Left ventricle myocardium inferior (tissue), 1 donor: Measurements from ENCODE around the gene NCAPH2. TPM values are rescaled to one million over a fixed set of nuclear protein-coding genes. Genes with fewer than 3 reads are reported as not detected.
A peak's percentile ranks its signal among the peaks of the same experiment; 100 is the strongest.

Source experiments
- DNase-seq: peaks from one replicate; pipeline ENCODE4 v3.0.0-alpha.2; 2020
- H3K27ac ChIP-seq: fragments of 200-600 bp; replicated peaks from 2 replicates; pipeline ENCODE4 v1.8.0; 2021
- H3K27me3 ChIP-seq: fragments of 200-600 bp; 2 replicates; pipeline ENCODE4 v1.8.0; 2021; ENCODE audit warnings: low read depth
- H3K36me3 ChIP-seq: fragments of 200-600 bp; 2 replicates; pipeline ENCODE4 v1.8.0; 2021
- H3K4me1 ChIP-seq: fragments of 200-600 bp; 2 replicates; pipeline ENCODE4 v1.8.0; 2021
- H3K4me3 ChIP-seq: fragments of 200-600 bp; 2 replicates; pipeline ENCODE4 v1.8.0; 2021; ENCODE audit warnings: mild to moderate bottlenecking, moderate library complexity
- H3K9me3 ChIP-seq: fragments of 200-600 bp; replicated peaks from 2 replicates; pipeline ENCODE4 v1.8.0; 2021
- intact Hi-C: fragments of 100-400 bp; cut with micrococcal nuclease; formaldehyde crosslinking; loops from one replicate; pipeline ENCODE4 v1.11.0; 2022
- total RNA-seq: library from RNA; stranded (reverse); fragmentation: NEBNext Ultra II Directional; extraction: Animal tissue kit (Norgen Biotek cat#: 25700); gene quantifications from one replicate; pipeline ENCODE4 v1.2.1, GENCODE V29; 2021
- TF ChIP-seq, protein P1 (sequence below): fragments of 200-600 bp; IDR thresholded peaks from 2 replicates; pipeline ENCODE4 v1.8.0; 2021; ENCODE audit warnings: antibody characterized with exemption, mild to moderate bottlenecking, borderline replicate concordance
- donor health status: DM: no; HTN: yes; CAD: no; lungs with severe emphysema.

The NCAPH2 gene
- total RNA-seq, 1 donor from 2014 or later = 27.7 TPM

DNA sequence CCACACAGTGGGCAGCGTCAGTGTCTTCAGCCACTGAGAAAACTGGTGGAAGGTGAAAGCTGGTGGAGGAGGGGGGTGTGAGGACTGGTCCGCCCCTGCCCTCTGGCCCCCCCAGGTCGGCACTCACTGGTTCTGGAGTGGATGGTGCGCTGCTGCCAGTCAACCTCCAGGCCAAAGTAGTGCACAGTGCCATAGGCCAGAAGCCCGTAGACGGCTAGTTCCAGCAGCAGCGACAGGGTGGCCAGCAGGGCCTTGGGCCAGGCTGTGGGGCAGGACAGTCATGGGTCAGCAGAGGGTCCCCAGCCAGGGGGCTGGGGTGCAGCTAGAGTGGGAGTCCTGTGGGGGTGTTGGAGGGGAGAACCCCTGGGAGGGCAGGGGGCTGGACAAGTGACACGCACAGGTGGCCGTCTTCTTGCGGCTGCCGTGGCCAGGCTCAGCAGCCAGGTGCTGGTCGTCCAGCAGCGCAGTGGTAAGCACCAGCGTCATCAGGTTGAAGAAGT lies 2.7 kb upstream of the NCAPH2 start:
- no peak for DNase-seq
- Histone ChIP-seq H3K36me3 (peaks cover 34% of the 10 kb centered on the region), H3K27me3 (no peaks in the 10 kb centered on the region), H3K4me3 (no peak overlapping the region), H3K4me1 (peaks cover 34% of the 10 kb centered on the region), H3K9me3 (no peaks in the 10 kb centered on the region), H3K27ac (no peak overlapping the region)
- intact Hi-C loops = no loop called here
- TF ChIP-seq, protein P1, sequence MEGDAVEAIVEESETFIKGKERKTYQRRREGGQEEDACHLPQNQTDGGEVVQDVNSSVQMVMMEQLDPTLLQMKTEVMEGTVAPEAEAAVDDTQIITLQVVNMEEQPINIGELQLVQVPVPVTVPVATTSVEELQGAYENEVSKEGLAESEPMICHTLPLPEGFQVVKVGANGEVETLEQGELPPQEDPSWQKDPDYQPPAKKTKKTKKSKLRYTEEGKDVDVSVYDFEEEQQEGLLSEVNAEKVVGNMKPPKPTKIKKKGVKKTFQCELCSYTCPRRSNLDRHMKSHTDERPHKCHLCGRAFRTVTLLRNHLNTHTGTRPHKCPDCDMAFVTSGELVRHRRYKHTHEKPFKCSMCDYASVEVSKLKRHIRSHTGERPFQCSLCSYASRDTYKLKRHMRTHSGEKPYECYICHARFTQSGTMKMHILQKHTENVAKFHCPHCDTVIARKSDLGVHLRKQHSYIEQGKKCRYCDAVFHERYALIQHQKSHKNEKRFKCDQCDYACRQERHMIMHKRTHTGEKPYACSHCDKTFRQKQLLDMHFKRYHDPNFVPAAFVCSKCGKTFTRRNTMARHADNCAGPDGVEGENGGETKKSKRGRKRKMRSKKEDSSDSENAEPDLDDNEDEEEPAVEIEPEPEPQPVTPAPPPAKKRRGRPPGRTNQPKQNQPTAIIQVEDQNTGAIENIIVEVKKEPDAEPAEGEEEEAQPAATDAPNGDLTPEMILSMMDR = no peak

DNA sequence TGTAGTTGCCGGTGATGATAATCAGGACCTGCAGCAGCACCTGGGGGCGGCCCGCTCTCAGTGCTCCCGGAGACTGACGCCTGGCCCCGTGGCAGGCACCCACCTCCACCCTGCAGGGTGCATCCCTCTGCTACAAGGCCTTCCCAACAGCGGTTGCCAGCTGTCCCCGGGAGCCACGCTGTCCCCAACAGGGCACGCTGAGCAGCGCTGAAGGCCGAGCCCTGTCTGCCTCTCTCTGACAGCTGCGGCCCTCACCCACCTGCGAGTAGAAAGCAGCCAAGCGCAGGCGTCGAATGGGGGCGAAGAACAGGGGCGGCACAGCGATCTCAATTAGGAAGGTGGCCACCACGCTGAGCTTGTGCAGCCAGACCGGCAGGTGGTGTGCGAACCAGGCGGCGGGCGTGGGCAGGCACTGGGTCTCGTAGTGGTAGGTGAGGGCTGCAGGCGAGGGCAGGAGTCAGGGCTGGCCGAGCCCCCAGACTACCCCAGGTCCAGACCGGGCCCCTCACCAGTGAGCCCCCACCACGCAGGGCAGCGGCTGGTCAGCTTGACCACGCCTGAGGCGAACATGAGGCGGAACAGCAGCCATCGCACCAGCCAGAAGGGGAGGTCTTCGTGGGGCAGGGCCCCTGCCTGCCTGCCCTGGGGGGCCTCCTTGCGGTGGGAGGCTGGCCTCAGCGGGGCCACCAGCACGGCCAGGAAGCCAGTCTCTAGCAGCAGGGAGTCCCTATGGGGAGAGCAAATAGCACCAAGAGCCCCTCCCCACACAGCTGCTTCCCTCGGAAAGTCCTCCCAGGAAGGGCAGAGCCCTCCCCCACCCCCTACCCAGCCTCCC lies 2.0 kb upstream of the NCAPH2 start:
- DNase-seq = no peak
- Histone ChIP-seq H3K27me3 (no peaks in the 10 kb centered on the region), H3K9me3 (no peaks in the 10 kb centered on the region), H3K36me3 (peaks cover 34% of the 10 kb centered on the region), H3K27ac (no peak overlapping the region), H3K4me3 (peak overlapping the region; percentile 99), H3K4me1 (peaks cover 34% of the 10 kb centered on the region)
- TF ChIP-seq, protein P1 = no peak
- intact Hi-C loops = no loop called here

DNA sequence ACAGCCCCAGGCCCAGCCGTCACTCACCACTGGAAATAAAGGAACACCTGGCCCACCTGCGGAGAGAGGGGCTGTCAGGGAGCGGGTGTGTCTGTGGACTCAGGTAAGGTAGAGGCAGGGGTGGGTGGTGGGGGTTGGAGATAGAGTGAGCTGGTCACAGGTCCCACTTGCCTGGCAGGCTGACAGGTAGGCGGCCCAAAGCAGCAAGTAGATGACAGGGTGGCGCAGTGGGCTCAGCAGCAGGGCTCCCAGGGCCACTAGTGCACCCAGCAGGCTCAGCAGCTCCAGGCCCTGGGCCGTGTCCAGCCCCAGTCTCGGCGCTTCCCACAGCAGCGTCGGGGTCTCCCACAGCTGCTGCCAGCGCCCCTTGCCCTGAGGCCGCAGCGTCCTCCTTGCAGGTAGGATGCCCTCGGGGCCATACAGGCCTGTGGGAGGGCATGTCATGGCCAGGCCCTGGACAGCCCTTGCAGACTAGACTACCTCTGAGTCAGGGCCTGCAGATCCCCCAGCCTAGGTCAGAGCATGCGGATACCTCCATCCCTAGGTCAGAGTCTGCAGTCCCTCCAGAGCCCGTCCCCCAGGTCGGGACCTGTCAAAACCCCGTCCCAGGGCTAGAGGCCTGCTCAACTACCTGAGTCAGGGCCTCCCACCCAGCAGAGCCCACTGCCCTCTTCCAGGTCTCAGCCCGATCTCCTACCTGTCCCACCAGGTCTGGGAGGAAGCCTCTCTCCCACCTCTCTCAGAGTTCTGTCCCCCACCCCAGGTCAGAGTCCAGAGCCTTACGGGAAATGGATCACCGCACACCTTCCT lies 1.2 kb upstream of the NCAPH2 start:
- H3K4me1 ChIP-seq = peaks cover 34% of the 10 kb centered on the region
- peak overlapping the region; percentile 99 for H3K4me3 ChIP-seq
- no peaks in the 10 kb centered on the region for H3K9me3 ChIP-seq
- intact Hi-C loops = no loop called here
- peaks cover 34% of the 10 kb centered on the region for H3K36me3 ChIP-seq
- peak overlapping the region; percentile 94 for H3K27ac ChIP-seq
- no peaks in the 10 kb centered on the region for H3K27me3 ChIP-seq
- no peak for DNase-seq
- TF ChIP-seq, protein P1 = no peak

DNA sequence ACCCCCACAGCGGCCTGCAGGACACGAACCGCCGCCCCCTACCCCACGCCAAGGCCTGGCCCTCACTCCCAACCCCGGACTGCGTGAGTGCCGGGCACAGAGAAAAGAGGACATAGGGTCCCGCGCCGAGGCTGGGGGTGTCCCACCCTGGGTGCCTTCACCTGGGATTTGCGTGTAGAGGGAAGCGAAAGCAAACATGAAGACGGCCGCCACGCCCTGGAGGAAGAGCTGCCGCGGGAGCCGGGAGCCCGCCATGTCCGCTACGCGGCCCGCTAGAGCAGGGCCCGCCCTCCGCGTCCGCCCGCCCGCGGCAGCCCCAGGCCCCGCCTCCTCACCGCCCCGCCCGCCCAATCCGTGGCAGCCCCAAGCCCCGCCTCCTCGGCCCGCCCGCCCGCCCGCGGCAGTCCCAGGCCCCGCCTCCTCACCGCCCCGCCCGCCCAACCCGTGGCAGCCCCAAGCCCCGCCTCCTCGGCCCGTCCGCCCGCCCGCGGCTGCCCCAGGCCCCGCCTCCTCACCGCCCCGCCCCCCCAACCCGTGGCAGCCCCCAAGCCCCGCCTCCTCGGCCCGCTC lies 518 bp upstream of the NCAPH2 start, which contains the start of gene LMF2:
Gene LMF2, minus strand, starts transcription at position 282 of the 570 bp plus-strand sequence. Its CDS starts 27 bp downstream, at position 255.
- intact Hi-C loops = no loop called here
- TF ChIP-seq, protein P1 = no peak
- peak within 1 kb of the TSS; percentile 99 for H3K4me3 ChIP-seq
- no peaks in the 10 kb centered on the region for H3K27me3 ChIP-seq
- peak within 1 kb of the TSS; percentile 94 for H3K27ac ChIP-seq
- peaks cover 34% of the 10 kb centered on the region for H3K4me1 ChIP-seq
- peaks cover 30% of the 10 kb centered on the region for H3K36me3 ChIP-seq
- peak; percentile 90 for DNase-seq
- no peaks in the 10 kb centered on the region for H3K9me3 ChIP-seq

DNA sequence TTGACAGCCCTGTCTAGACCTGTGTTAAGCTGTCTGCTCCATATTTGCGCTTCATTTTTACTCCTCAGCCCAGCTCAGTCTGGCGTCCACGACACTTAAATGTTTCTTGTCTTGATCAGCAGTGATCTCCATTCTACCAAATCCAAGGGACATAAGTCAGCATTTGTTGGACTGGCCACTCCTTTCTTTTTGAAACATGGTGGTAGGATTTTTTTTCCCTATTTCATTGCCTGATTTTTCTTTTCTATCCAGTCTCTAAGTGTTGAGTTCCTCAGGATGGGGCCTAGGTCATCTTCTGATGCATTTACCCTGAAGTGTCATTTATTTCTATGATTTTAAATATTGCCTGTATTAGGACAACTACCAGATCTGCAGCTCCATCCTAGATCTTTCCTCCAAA lies 873 bp downstream of the NCAPH2 start:
- H3K4me1 ChIP-seq = peaks cover 34% of the 10 kb centered on the region
- DNase-seq = no peak
- no peaks in the 10 kb centered on the region for H3K9me3 ChIP-seq
- peak overlapping the region; percentile 82 for H3K4me3 ChIP-seq
- no peaks in the 10 kb centered on the region for H3K27me3 ChIP-seq
- TF ChIP-seq, protein P1 = no peak
- intact Hi-C loops = no loop called here
- H3K27ac ChIP-seq = peak overlapping the region; percentile 88
- H3K36me3 ChIP-seq = peaks cover 18% of the 10 kb centered on the region
